HG02884 (cell line): Measurements from ENCODE around the gene TF.

Source experiments
- ATAC-seq: cut with Tn5 transposase; IDR thresholded peaks from one replicate; pipeline ENCODE4 v1.9.1; 2021; ENCODE audit warnings: mild to moderate bottlenecking, moderate library complexity; ENCODE audit not compliant: unreplicated experiment

The TF gene

GRCh38 chr3:133746712-133747066 is 496 bp downstream of the TF start:
- ATAC-seq: no peak

- ATAC-seq: no peak
Observed at GRCh38 chr3:133747373-133747772, 1.2 kb downstream of the TF start.

GRCh38 chr3:133747907-133748639 is 1.9 kb downstream of the TF start:
- no peak for ATAC-seq

GRCh38 chr3:133749427-133750258 is 3.5 kb downstream of the TF start:
- ATAC-seq: no peak

GRCh38 chr3:133750259-133750656 is 4.1 kb downstream of the TF start:
- no peak for ATAC-seq

- ATAC-seq: no peak
Observed at GRCh38 chr3:133753107-133753778, 7.0 kb downstream of the TF start.

GRCh38 chr3:133753779-133754164 is 7.6 kb downstream of the TF start:
- no peak for ATAC-seq

GRCh38 chr3:133754455-133754854 is 8.3 kb downstream of the TF start:
- no peak for ATAC-seq

- ATAC-seq: no peak
Observed at GRCh38 chr3:133754973-133755828, 9.0 kb downstream of the TF start.

- no peak for ATAC-seq
Observed at GRCh38 chr3:133756716-133757694, 10.8 kb downstream of the TF start.

GRCh38 chr3:133757701-133758567 is 11.7 kb downstream of the TF start:
- ATAC-seq: no peak

- ATAC-seq: no peak
Observed at GRCh38 chr3:133758568-133758928, 12.4 kb downstream of the TF start.

- ATAC-seq: no peak
Observed at GRCh38 chr3:133758964-133759739, 13.0 kb downstream of the TF start.

GRCh38 chr3:133759740-133760305 is 13.6 kb downstream of the TF start:
- no peak for ATAC-seq

- no peak for ATAC-seq
Observed at GRCh38 chr3:133760916-133761315, 14.7 kb downstream of the TF start.

- ATAC-seq: no peak
Observed at GRCh38 chr3:133761605-133762484, 15.7 kb downstream of the TF start.

- ATAC-seq: no peak
Observed at GRCh38 chr3:133762539-133762938, 16.3 kb downstream of the TF start.
